Transverse colon (tissue), 4 donors: ENCODE results near the gene DTNA.

ENCODE experiments used
- CTCF ChIP-seq, 5 experiments: fragments of 200-600 bp in 3 of 5; fragments of 450-650 bp in 2 of 5; sonication (generic) in 3 of 5; IDR thresholded peaks; 1 replicate in 2 of 5; 2 replicates in 3 of 5; pipeline ENCODE4 v1.5.1; 2016 to 2017; ENCODE audit warnings: antibody characterized with exemption in 5 of 5, inconsistent platforms in 3 of 5, mild to moderate bottlenecking in 2 of 5, moderate library complexity in 1 of 5
- EP300 ChIP-seq: sonication (generic); formaldehyde crosslinking; IDR thresholded peaks from one replicate; pipeline ENCODE4 v1.6.1; 2017; ENCODE audit warnings: antibody characterized with exemption, low read depth
- POLR2AphosphoS5 ChIP-seq, 3 donors: sonication (generic); formaldehyde crosslinking; IDR thresholded peaks; one replicate each; pipeline ENCODE4 v1.6.1; 2016; ENCODE audit warnings: antibody characterized with exemption in 3 of 3

- TF ChIP-seq CTCF (IDR thresholded peaks at IDR 0.05) = no peak
- no peak for TF ChIP-seq EP300
- TF ChIP-seq POLR2AphosphoS5 (IDR thresholded peaks at IDR 0.05) = no peak
Observed at GRCh38 chr18:34936772-34937171, 226.7 kb downstream of the DTNA start.
